HK-2 (cell line): ENCODE measurements around the gene PPHLN1.

Experiments used
- DNase-seq: peaks from one replicate; pipeline ENCODE4 v3.0.0-alpha.2; 2018; ENCODE audit not compliant: unreplicated experiment

PPHLN1 gene

GRCh38 chr12:42325653-42326474 is at the start of gene PPHLN1, which contains the start of gene ZCRB1:
TSS of gene PPHLN1 (plus strand) at chr12:42326167. CDS start at chr12:42335903, 9,736 bp downstream.
TSS of gene ZCRB1 (minus strand) at chr12:42326094. CDS start at chr12:42324102, 1,992 bp downstream.
- peak; percentile 84 for DNase-seq

GRCh38 chr12:42277396-42278127 is 48.4 kb upstream of the PPHLN1 start:
- no peak for DNase-seq

GRCh38 chr12:42278128-42278510 is 47.8 kb upstream of the PPHLN1 start:
- DNase-seq: no peak

GRCh38 chr12:42281278-42281677 is 44.7 kb upstream of the PPHLN1 start:
- DNase-seq: no peak

GRCh38 chr12:42281844-42282243 is 44.1 kb upstream of the PPHLN1 start:
- DNase-seq: no peak

- no peak for DNase-seq
Measured at GRCh38 chr12:42282294-42282693, 43.7 kb upstream of the PPHLN1 start.

GRCh38 chr12:42283739-42284138 is 42.2 kb upstream of the PPHLN1 start:
- no peak for DNase-seq

GRCh38 chr12:42284157-42284556 is 41.8 kb upstream of the PPHLN1 start:
- no peak for DNase-seq

GRCh38 chr12:42284876-42285275 is 41.1 kb upstream of the PPHLN1 start:
- no peak for DNase-seq

GRCh38 chr12:42285431-42285830 is 40.5 kb upstream of the PPHLN1 start:
- no peak for DNase-seq

GRCh38 chr12:42286741-42287140 is 39.2 kb upstream of the PPHLN1 start:
- DNase-seq: no peak

- DNase-seq: no peak
Measured at GRCh38 chr12:42288544-42288943, 37.4 kb upstream of the PPHLN1 start.

- DNase-seq: no peak
Measured at GRCh38 chr12:42291680-42292079, 34.3 kb upstream of the PPHLN1 start.

GRCh38 chr12:42296503-42297109 is 29.4 kb upstream of the PPHLN1 start:
- no peak for DNase-seq

- DNase-seq: no peak
Measured at GRCh38 chr12:42298887-42299286, 27.1 kb upstream of the PPHLN1 start.

- peak; percentile 31 for DNase-seq
Measured at GRCh38 chr12:42299392-42300308, 26.3 kb upstream of the PPHLN1 start.

GRCh38 chr12:42306297-42306696 is 19.7 kb upstream of the PPHLN1 start:
- DNase-seq: no peak

- no peak for DNase-seq
Measured at GRCh38 chr12:42308390-42308789, 17.6 kb upstream of the PPHLN1 start.

GRCh38 chr12:42309996-42310395 is 16.0 kb upstream of the PPHLN1 start:
- DNase-seq: no peak

- DNase-seq: no peak
Measured at GRCh38 chr12:42315108-42315507, 10.9 kb upstream of the PPHLN1 start.

GRCh38 chr12:42320796-42321195 is 5.2 kb upstream of the PPHLN1 start:
- no peak for DNase-seq

- DNase-seq: no peak
Measured at GRCh38 chr12:42322567-42322966, 3.4 kb upstream of the PPHLN1 start.
